B cell (primary cell): Measurements from ENCODE around the gene RFC4. TPM values are rescaled to one million over a fixed set of nuclear protein-coding genes. Genes with fewer than 3 reads are reported as not detected.

Experiments used
- ATAC-seq: fragments of 200-7000 bp; cut with Tn5 transposase; one replicate; pipeline ENCODE4 v1.10.0; 2021; ENCODE audit warnings: low read depth, mild to moderate bottlenecking, moderate number of reproducible peaks, moderate library complexity
- CTCF ChIA-PET: fragments of 350-600 bp; sonication (Branson Sonifier 250); formaldehyde crosslinking; loops from one replicate; lab custom pipeline; 2021; ENCODE audit warnings: antibody characterized with exemption, inconsistent platforms; lab: Charles Lee
- POLR2A ChIA-PET: fragments of 350-600 bp; sonication (Branson Sonifier 250); formaldehyde crosslinking; loops from one replicate; lab custom pipeline; 2021; ENCODE audit warnings: antibody characterized with exemption; lab: Charles Lee
- DNase-seq: peaks from one replicate; pipeline ENCODE4 v3.0.0; 2013
- H2AFZ ChIP-seq: 2 replicates; pipeline ENCODE4 v1.6.1; 2012; ENCODE audit warnings: mild to moderate bottlenecking, low read depth, low read length; ENCODE audit not compliant: insufficient read depth, poor library complexity, severe bottlenecking
- H3K27ac ChIP-seq, 2 donors: 1 replicate in 1 of 2; 2 replicates in 1 of 2; pipeline ENCODE4 v1.5.1; 2012 to 2013; ENCODE audit warnings: low read length in 2 of 2, mild to moderate bottlenecking in 2 of 2, moderate library complexity in 1 of 2
- H3K27me3 ChIP-seq, 4 experiments: fragments of 200-600 bp in 1 of 4; sonication (generic) in 1 of 4; replicated peaks in 1 of 4; 1 replicate in 2 of 4; 2 replicates in 2 of 4; pipeline versions ENCODE4 v1.6.1 to v1.7.0; 2013 to 2016; ENCODE audit warnings: low read length in 3 of 4, mild to moderate bottlenecking in 2 of 4, mixed read lengths in 1 of 4, moderate library complexity in 1 of 4; ENCODE audit not compliant: insufficient read depth in 4 of 4, control insufficient read depth in 3 of 4; ENCODE audit errors: control extremely low read depth in 1 of 4
- H3K36me3 ChIP-seq, 2 experiments: replicated peaks in 1 of 2; 1 replicate in 1 of 2; 2 replicates in 1 of 2; pipeline versions ENCODE4 v1.6.1 to v1.7.1; 2013; ENCODE audit warnings: low read length in 1 of 2; ENCODE audit not compliant: insufficient read depth in 2 of 2, control insufficient read depth in 1 of 2; ENCODE audit errors: control extremely low read depth in 1 of 2, extremely low read depth in 1 of 2
- H3K4me1 ChIP-seq, 2 donors: fragments of 200-600 bp in 1 of 2; sonication (generic) in 1 of 2; 1 replicate in 1 of 2; 2 replicates in 1 of 2; pipeline versions ENCODE4 v1.5.1 to v1.6.1; 2013 to 2017; ENCODE audit warnings: low read length in 2 of 2; ENCODE audit not compliant: control insufficient read depth in 2 of 2, insufficient read depth in 2 of 2
- H3K4me2 ChIP-seq: replicated peaks from 2 replicates; pipeline ENCODE3; 2012; ENCODE audit warnings: mild to moderate bottlenecking, low read depth, low read length; ENCODE audit not compliant: poor library complexity, severe bottlenecking
- H3K4me3 ChIP-seq, 5 experiments: fragments of 200-600 bp in 1 of 5; sonication (generic) in 1 of 5; 1 replicate in 3 of 5; 2 replicates in 2 of 5; pipeline versions ENCODE4 v1.5.1 to v1.7.0; 2011 to 2016; ENCODE audit warnings: low read length in 4 of 5, mild to moderate bottlenecking in 4 of 5, low read depth in 2 of 5, control low read depth in 1 of 5, moderate library complexity in 1 of 5; ENCODE audit not compliant: insufficient read depth in 1 of 5; ENCODE audit errors: control extremely low read depth in 1 of 5, extremely low read depth in 1 of 5
- H3K79me2 ChIP-seq: fragments of 200-600 bp; sonication (generic); one replicate; pipeline ENCODE4 v1.6.0; 2016; ENCODE audit warnings: low read length; ENCODE audit not compliant: control insufficient read depth, insufficient read depth
- H3K9ac ChIP-seq: fragments of 200-600 bp; sonication (generic); 2 replicates; pipeline ENCODE4 v1.6.1; 2017; ENCODE audit warnings: mild to moderate bottlenecking, low read length, moderate library complexity
- H3K9me3 ChIP-seq, 3 donors: one replicate each; pipeline versions ENCODE4 v1.6.1 to v1.7.1; 2013; ENCODE audit warnings: low read length in 2 of 3; ENCODE audit not compliant: control insufficient read depth in 2 of 3, insufficient read depth in 1 of 3; ENCODE audit errors: control extremely low read depth in 1 of 3
- H4K20me1 ChIP-seq: 2 replicates; pipeline ENCODE4 v1.6.0; 2012; ENCODE audit warnings: mild to moderate bottlenecking, low read length; ENCODE audit not compliant: insufficient read depth, control insufficient read depth, poor library complexity, severe bottlenecking
- H3K27ac Mint-ChIP-seq: one replicate; pipeline ENCODE4 v1.8.0; 2021; ENCODE audit warnings: mixed read lengths
- H3K27me3 Mint-ChIP-seq: one replicate; pipeline ENCODE4 v1.8.0; 2021; ENCODE audit warnings: mixed read lengths
- H3K4me1 Mint-ChIP-seq: one replicate; pipeline ENCODE4 v1.8.0; 2021; ENCODE audit warnings: mixed read lengths
- H3K4me3 Mint-ChIP-seq: one replicate; pipeline ENCODE4 v1.8.0; 2021; ENCODE audit warnings: mixed read lengths
- H3K9me3 Mint-ChIP-seq: one replicate; pipeline ENCODE4 v1.8.0; 2022; ENCODE audit warnings: mixed read lengths; ENCODE audit not compliant: insufficient read depth
- EZH2 ChIP-seq: IDR thresholded peaks from 2 replicates; pipeline ENCODE4 v1.6.1; 2012; ENCODE audit warnings: borderline replicate concordance, low read depth, mild to moderate bottlenecking, moderate library complexity, low read length; ENCODE audit not compliant: insufficient read depth, poor library complexity, severe bottlenecking
- whole genome bisulfite sequencing: methylation state at CpG from one replicate; pipeline ENCODE4 v1.1.5; 2013; ENCODE audit warnings: missing lambda C conversion rate; ENCODE audit not compliant: insufficient coverage; 5-methylcytosine and 5-hydroxymethylcytosine counted together
- intact Hi-C: fragments of 100-400 bp; cut with micrococcal nuclease; formaldehyde crosslinking; loops from one replicate; pipeline ENCODE4 v1.10.0; 2022
- polyA plus RNA-seq: library from polyadenylated mRNA; depleted of rRNA; stranded (reverse); fragments of >200 nt; gene quantifications from 2 replicates; pipeline ENCODE4 v1.2.3, GENCODE V29; 2012
- total RNA-seq, 2 donors: library from RNA; stranded (reverse); fragments of 120-200 nt in 1 of 2; gene quantifications; 1 replicate in 1 of 2; 2 replicates in 1 of 2; pipeline versions ENCODE4 v1.2.3 to v1.2.4, GENCODE V29; 2013 to 2022
- TF ChIP-seq, protein P1 (sequence below): fragments of 200-600 bp; IDR thresholded peaks from one replicate; pipeline ENCODE4 v1.8.0; 2022; ENCODE audit warnings: antibody characterized with exemption, mild to moderate bottlenecking

RFC4 gene
- total and polyA plus RNA-seq, 2 donors (not counting 1 experiment from before 2014, with no cell fraction given): 17.8 to 20.5 TPM

DNA sequence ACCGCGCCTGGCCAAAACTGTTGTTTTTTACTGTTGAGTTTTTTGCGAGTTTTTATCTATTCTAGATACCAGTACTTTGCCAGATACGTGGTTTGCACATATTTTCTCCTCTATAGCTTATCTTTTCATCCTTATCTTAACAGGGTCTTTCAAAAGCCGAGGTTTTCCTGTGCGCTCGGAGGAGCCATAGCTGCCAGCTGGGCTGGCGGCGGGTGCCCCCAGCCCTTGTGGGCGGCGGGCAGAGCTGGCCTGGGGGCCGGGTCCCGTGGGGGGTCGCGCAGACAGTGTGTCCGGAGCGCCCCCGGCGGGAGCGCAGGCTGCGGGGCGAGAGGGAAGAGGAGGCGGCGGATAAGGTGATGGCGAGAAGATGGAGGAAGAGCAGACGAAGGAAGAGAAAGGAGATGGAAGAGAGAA lies 34.0 kb downstream of the RFC4 start:
- ChIA-PET CTCF (interaction anchor here (0.6 to 2.1 kb wide), 5 partner anchors 11 to 1544 kb away, joined by 3 to 9 read pairs (median 4); partner anchors contain the start of genes EIF4A2 and TRA2B), POLR2A (interaction anchor here (0.9 to 2.5 kb wide), 3 partner anchors 11 to 155 kb away, joined by 4 to 78 read pairs (median 6); partner anchors contain the start of gene EIF4A2)
- H2AFZ ChIP-seq: peak overlapping the region; percentile 100
- H3K79me2 ChIP-seq: no peaks in the 10 kb centered on the region
- peak overlapping the region; percentile 99 for H3K4me2 ChIP-seq
- peak overlapping the region; percentile 94 for H3K9ac ChIP-seq
- no peaks in the 10 kb centered on the region for H3K36me3 ChIP-seq
- H3K4me1 ChIP-seq: peaks cover 11 to 12% of the 10 kb centered on the region in 2 donors
- 2% methylated on average over 23 of the region's 26 CpGs for WGBS
- no peaks in the 10 kb centered on the region for H3K27me3 Mint-ChIP-seq
- no peaks in the 10 kb centered on the region for H3K27me3 ChIP-seq
- DNase-seq (no peak), ATAC-seq (peak; percentile 21)
- intact Hi-C loops: loop anchor here (1.0 to 10.0 kb wide), 6 partner anchors 11 to 205 kb away; partner anchors contain the start of genes EIF4A2, RFC4 and TBCCD1
- no peak for TF ChIP-seq EZH2
- TF ChIP-seq, protein P1, sequence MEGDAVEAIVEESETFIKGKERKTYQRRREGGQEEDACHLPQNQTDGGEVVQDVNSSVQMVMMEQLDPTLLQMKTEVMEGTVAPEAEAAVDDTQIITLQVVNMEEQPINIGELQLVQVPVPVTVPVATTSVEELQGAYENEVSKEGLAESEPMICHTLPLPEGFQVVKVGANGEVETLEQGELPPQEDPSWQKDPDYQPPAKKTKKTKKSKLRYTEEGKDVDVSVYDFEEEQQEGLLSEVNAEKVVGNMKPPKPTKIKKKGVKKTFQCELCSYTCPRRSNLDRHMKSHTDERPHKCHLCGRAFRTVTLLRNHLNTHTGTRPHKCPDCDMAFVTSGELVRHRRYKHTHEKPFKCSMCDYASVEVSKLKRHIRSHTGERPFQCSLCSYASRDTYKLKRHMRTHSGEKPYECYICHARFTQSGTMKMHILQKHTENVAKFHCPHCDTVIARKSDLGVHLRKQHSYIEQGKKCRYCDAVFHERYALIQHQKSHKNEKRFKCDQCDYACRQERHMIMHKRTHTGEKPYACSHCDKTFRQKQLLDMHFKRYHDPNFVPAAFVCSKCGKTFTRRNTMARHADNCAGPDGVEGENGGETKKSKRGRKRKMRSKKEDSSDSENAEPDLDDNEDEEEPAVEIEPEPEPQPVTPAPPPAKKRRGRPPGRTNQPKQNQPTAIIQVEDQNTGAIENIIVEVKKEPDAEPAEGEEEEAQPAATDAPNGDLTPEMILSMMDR: no peak
- H3K4me1 Mint-ChIP-seq: peaks cover 17% of the 10 kb centered on the region
- H3K9me3 Mint-ChIP-seq: no peaks in the 10 kb centered on the region
- H3K9me3 ChIP-seq: no peaks in the 10 kb centered on the region
- peak overlapping the region; percentile 91 for H3K27ac Mint-ChIP-seq
- H3K4me3 ChIP-seq: peak overlapping the region; percentile 50 to 98 (median 79)
- peak overlapping the region; percentile 69 to 87 for H3K27ac ChIP-seq
- H3K4me3 Mint-ChIP-seq: peak overlapping the region; percentile 93
- H4K20me1 ChIP-seq: no peaks in the 10 kb centered on the region

DNA sequence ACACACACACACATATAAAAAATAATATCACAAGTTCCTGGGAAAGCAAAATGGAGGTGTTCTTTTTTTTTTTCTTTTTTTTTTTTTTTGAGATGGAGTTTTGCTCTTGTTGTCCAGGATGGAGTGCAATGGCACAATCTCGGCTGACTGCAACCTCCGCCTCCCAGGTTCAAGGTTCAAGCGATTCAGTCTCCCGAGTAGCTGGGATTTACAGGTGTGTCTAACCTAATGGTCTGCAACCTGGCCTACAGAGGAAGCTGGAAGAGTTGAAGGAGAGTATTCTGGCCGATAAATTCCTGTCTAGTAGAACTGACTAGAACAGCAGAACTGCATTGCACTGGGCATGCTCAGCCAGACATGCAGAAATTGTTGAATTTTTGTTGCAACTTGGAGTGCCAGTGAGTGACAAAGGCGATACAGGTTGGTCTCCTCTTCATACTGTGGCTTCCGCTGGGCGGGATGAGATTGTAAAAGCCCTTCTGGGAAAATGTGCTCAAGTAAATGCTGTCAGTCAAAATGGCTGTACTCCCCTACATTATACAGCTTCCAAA lies 45.3 kb downstream of the RFC4 start:
- no peaks in the 10 kb centered on the region for H3K4me1 Mint-ChIP-seq
- no peak for DNase-seq
- ChIA-PET CTCF (interaction anchor here (1.5 kb wide), 1 partner anchor 144 kb away, joined by 4 read pairs; no protein-coding TSS in a partner anchor), POLR2A (no interaction called here)
- WGBS: 99% methylated on average over 6 of the region's 8 CpGs
- H3K27ac ChIP-seq: no peak overlapping the region
- peaks cover 7% of the 10 kb centered on the region for H3K27me3 Mint-ChIP-seq
- H3K4me1 ChIP-seq: no peaks in the 10 kb centered on the region
- H3K9ac ChIP-seq: no peak overlapping the region
- H2AFZ ChIP-seq: no peak overlapping the region
- no peak overlapping the region for H3K4me3 ChIP-seq
- H3K4me2 ChIP-seq: no peak overlapping the region
- ATAC-seq: no peak
- peaks cover 0 to 4% (median 0%) of the 10 kb centered on the region in 3 donors for H3K9me3 ChIP-seq
- H3K27ac Mint-ChIP-seq: no peak overlapping the region
- H3K36me3 ChIP-seq: no peaks in the 10 kb centered on the region
- intact Hi-C loops: no loop called here
- no peaks in the 10 kb centered on the region for H4K20me1 ChIP-seq
- no peaks in the 10 kb centered on the region for H3K27me3 ChIP-seq
- H3K9me3 Mint-ChIP-seq: no peaks in the 10 kb centered on the region
- H3K4me3 Mint-ChIP-seq: no peak overlapping the region
- TF ChIP-seq, protein P1: no peak
- no peak for TF ChIP-seq EZH2
- no peaks in the 10 kb centered on the region for H3K79me2 ChIP-seq
